H1 (cell line): ENCODE results near the gene A2ML1. TPM values are rescaled to one million over a fixed set of nuclear protein-coding genes. Genes with fewer than 3 reads are reported as not detected.
A peak's percentile ranks its signal among the peaks of the same experiment; 100 is the strongest.

Experiments
- CTCF ChIA-PET: fragments of 300-600 bp; sonication (Branson Sonifier 250); formaldehyde crosslinking; loops from one replicate; lab custom pipeline; 2021; ENCODE audit not compliant: partially characterized antibody; lab: Charles Lee
- POLR2A ChIA-PET: fragments of 300-600 bp; sonication (Branson Sonifier 250); formaldehyde crosslinking; loops from one replicate; lab custom pipeline; 2021; ENCODE audit warnings: inconsistent platforms; ENCODE audit not compliant: partially characterized antibody; lab: Charles Lee
- DNase-seq, 2 experiments: peaks; one replicate each; pipeline versions ENCODE4 v3.0.0 to v3.0.0-alpha.2; 2010 to 2022; ENCODE audit warnings: low spot score in 2 of 2, low read depth in 1 of 2, mixed read lengths in 1 of 2
- FAIRE-seq: peaks from 2 replicates; lab custom pipeline; 2011; peaks lifted over from hg19 to GRCh38; lab: Jason Lieb, UNC
- H2AFZ ChIP-seq: 2 replicates; pipeline ENCODE4 v1.8.1; 2012; ENCODE audit warnings: low read length, inconsistent platforms
- H2AK5ac ChIP-seq: 2 replicates; pipeline ENCODE4 v1.6.1; 2013; ENCODE audit warnings: low read depth, low read length
- H2BK120ac ChIP-seq: replicated peaks from 2 replicates; pipeline ENCODE3; 2013; ENCODE audit warnings: low read depth, low read length, inconsistent platforms
- H2BK12ac ChIP-seq: 2 replicates; pipeline ENCODE4 v1.6.1; 2013; ENCODE audit warnings: low read depth, low read length
- H2BK15ac ChIP-seq: 2 replicates; pipeline ENCODE4 v1.6.1; 2013; ENCODE audit warnings: low read length
- H2BK20ac ChIP-seq: 2 replicates; pipeline ENCODE4 v1.6.1; 2013; ENCODE audit warnings: low read length
- H2BK5ac ChIP-seq: 2 replicates; pipeline ENCODE4 v1.6.1; 2013; ENCODE audit warnings: low read depth, low read length
- H3K14ac ChIP-seq: 2 replicates; pipeline ENCODE4 v1.6.1; 2013; ENCODE audit warnings: inconsistent platforms; ENCODE audit not compliant: insufficient read length
- H3K18ac ChIP-seq: 2 replicates; pipeline ENCODE4 v1.6.1; 2013; ENCODE audit warnings: low read length; ENCODE audit errors: extremely low read depth
- H3K23ac ChIP-seq: 2 replicates; pipeline ENCODE4 v1.6.1; 2013; ENCODE audit warnings: inconsistent platforms; ENCODE audit not compliant: insufficient read length
- H3K23me2 ChIP-seq: 2 replicates; pipeline ENCODE4 v1.6.1; 2013; ENCODE audit warnings: low read depth, low read length
- H3K27ac ChIP-seq: 2 replicates; pipeline ENCODE4 v1.6.1; 2011; ENCODE audit warnings: low read depth, low read length, inconsistent platforms
- H3K27me3 ChIP-seq, 4 experiments: replicated peaks in 1 of 4; 1 replicate in 1 of 4; 2 replicates in 3 of 4; pipeline versions ENCODE4 v1.6.1 to v1.8.1; 2011 to 2013; ENCODE audit warnings: low read length in 3 of 4, mild to moderate bottlenecking in 3 of 4, inconsistent platforms in 2 of 4, mixed read lengths in 2 of 4, moderate library complexity in 1 of 4; ENCODE audit not compliant: control insufficient read depth in 3 of 4, insufficient read depth in 3 of 4; ENCODE audit errors: extremely low read depth in 1 of 4
- H3K36me3 ChIP-seq, 4 experiments: 2 replicates each; pipeline versions ENCODE4 v1.6.1 to v1.8.1; 2011 to 2013; ENCODE audit warnings: mild to moderate bottlenecking in 4 of 4, low read length in 3 of 4, moderate library complexity in 2 of 4, control low read depth in 1 of 4, inconsistent platforms in 1 of 4; ENCODE audit not compliant: insufficient read depth in 4 of 4, control insufficient read depth in 2 of 4
- H3K4ac ChIP-seq: replicated peaks from 2 replicates; pipeline ENCODE3; 2013; ENCODE audit warnings: low read length, low read depth, mixed read lengths, inconsistent platforms; ENCODE audit not compliant: insufficient read length
- H3K4me1 ChIP-seq, 4 experiments: replicated peaks in 1 of 4; 1 replicate in 1 of 4; 2 replicates in 3 of 4; pipeline versions ENCODE4 v1.6.1 to v1.8.1; 2011 to 2013; ENCODE audit warnings: low read length in 3 of 4, inconsistent platforms in 2 of 4, mixed read lengths in 1 of 4; ENCODE audit not compliant: insufficient read depth in 4 of 4, control insufficient read depth in 3 of 4
- H3K4me2 ChIP-seq, 2 experiments: 2 replicates each; pipeline versions ENCODE4 v1.6.1 to v1.8.1; 2011 to 2013; ENCODE audit warnings: low read depth in 2 of 2, low read length in 2 of 2, control low read depth in 1 of 2, inconsistent platforms in 1 of 2, mild to moderate bottlenecking in 1 of 2; ENCODE audit not compliant: insufficient read depth in 1 of 2
- H3K4me3 ChIP-seq, 4 experiments: fragments of 200-600, 300-600 bp in 1 of 4; sonication (generic), shearing (Covaris generic), sonication (Bioruptor Twin) in 1 of 4; 2 replicates each; pipeline versions ENCODE4 v1.5.1 to v1.8.1; 2011 to 2016; ENCODE audit warnings: low read length in 4 of 4, low read depth in 3 of 4, control low read depth in 2 of 4, inconsistent platforms in 2 of 4, mild to moderate bottlenecking in 2 of 4, mixed read lengths in 1 of 4, moderate library complexity in 1 of 4; ENCODE audit not compliant: insufficient read depth in 2 of 4; ENCODE audit errors: extremely low read depth in 1 of 4
- H3K56ac ChIP-seq: replicated peaks from 2 replicates; pipeline ENCODE3; 2013; ENCODE audit warnings: low read depth, mild to moderate bottlenecking, mixed read lengths, low read length, inconsistent platforms; ENCODE audit not compliant: insufficient read length
- H3K79me1 ChIP-seq: 2 replicates; pipeline ENCODE4 v1.6.1; 2013; ENCODE audit warnings: low read depth, low read length, control low read depth
- H3K79me2 ChIP-seq, 2 experiments: 2 replicates each; pipeline versions ENCODE4 v1.6.1 to v1.8.1; 2012 to 2013; ENCODE audit warnings: low read length in 2 of 2, mild to moderate bottlenecking in 2 of 2, inconsistent platforms in 1 of 2; ENCODE audit not compliant: insufficient read depth in 2 of 2, control insufficient read depth in 1 of 2
- H3K9ac ChIP-seq, 4 experiments: replicated peaks in 1 of 4; 1 replicate in 1 of 4; 2 replicates in 3 of 4; pipeline versions ENCODE4 v1.6.1 to v1.8.1; 2011 to 2013; ENCODE audit warnings: low read depth in 3 of 4, low read length in 3 of 4, control low read depth in 2 of 4, mild to moderate bottlenecking in 2 of 4, moderate library complexity in 2 of 4, inconsistent platforms in 1 of 4; ENCODE audit errors: extremely low read depth in 1 of 4
- H3K9me3 ChIP-seq, 2 experiments: 2 replicates each; pipeline versions ENCODE4 v1.6.1 to v1.8.1; 2012 to 2013; ENCODE audit warnings: mild to moderate bottlenecking in 2 of 2, moderate library complexity in 2 of 2, control low read depth in 1 of 2, inconsistent platforms in 1 of 2, low read depth in 1 of 2, low read length in 1 of 2, mixed read lengths in 1 of 2; ENCODE audit not compliant: insufficient read depth in 2 of 2
- H4K20me1 ChIP-seq, 2 experiments: replicated peaks in 1 of 2; 2 replicates each; pipeline versions ENCODE3 to v1.8.1; 2011 to 2013; ENCODE audit warnings: inconsistent platforms in 2 of 2, low read length in 2 of 2, mild to moderate bottlenecking in 1 of 2; ENCODE audit not compliant: insufficient read depth in 2 of 2, control insufficient read depth in 1 of 2
- H4K5ac ChIP-seq: 2 replicates; pipeline ENCODE4 v1.6.1; 2013; ENCODE audit warnings: low read length, low read depth, mixed read lengths, inconsistent platforms; ENCODE audit not compliant: insufficient read length
- H4K8ac ChIP-seq: 2 replicates; pipeline ENCODE4 v1.8.0; 2013; ENCODE audit warnings: mild to moderate bottlenecking, moderate library complexity, low read length, inconsistent platforms; ENCODE audit not compliant: insufficient read depth; ENCODE audit errors: extremely low read depth
- H4K91ac ChIP-seq: replicated peaks from 2 replicates; pipeline ENCODE3; 2013; ENCODE audit warnings: low read length, mixed read lengths, inconsistent platforms; ENCODE audit not compliant: insufficient read length
- CBX5 ChIP-seq: fragments of 300-800, 300-1000 bp; sonication (generic); IDR thresholded peaks from 2 replicates; pipeline ENCODE4 v1.7.1; 2016; ENCODE audit warnings: antibody characterized with exemption, low read length, low read depth
- CHD2 ChIP-seq: IDR thresholded peaks from 2 replicates; pipeline ENCODE4 v1.6.1; 2012; ENCODE audit warnings: low read length, improper control_type of control experiment
- EP300 ChIP-seq, 2 experiments: IDR thresholded peaks; 1 replicate in 1 of 2; 2 replicates in 1 of 2; pipeline ENCODE4 v1.6.1; 2011 to 2012; ENCODE audit warnings: low read depth in 2 of 2, low read length in 2 of 2, mild to moderate bottlenecking in 2 of 2, borderline replicate concordance in 1 of 2, inconsistent platforms in 1 of 2, moderate library complexity in 1 of 2
- HDAC2 ChIP-seq, 2 experiments: fragments of 300-600 bp in 1 of 2; sonication (generic) in 1 of 2; IDR thresholded peaks; 2 replicates each; pipeline ENCODE4 v1.6.1; 2011 to 2012; ENCODE audit warnings: low read depth in 2 of 2, low read length in 2 of 2, mild to moderate bottlenecking in 2 of 2, moderate library complexity in 2 of 2, borderline replicate concordance in 1 of 2, inconsistent platforms in 1 of 2
- KDM4A ChIP-seq: IDR thresholded peaks from one replicate; pipeline ENCODE4 v1.7.1; 2012; ENCODE audit warnings: low read depth, mild to moderate bottlenecking, moderate library complexity, low read length, inconsistent platforms; ENCODE audit not compliant: severe bottlenecking
- POLR2AphosphoS5 ChIP-seq: IDR thresholded peaks from 2 replicates; pipeline ENCODE4 v1.6.1; 2011; ENCODE audit warnings: low read depth, low read length
- SAP30 ChIP-seq: fragments of 300-600 bp; sonication (generic); IDR thresholded peaks from 2 replicates; pipeline ENCODE4 v1.7.1; 2012; ENCODE audit warnings: low read length, moderate library complexity, mild to moderate bottlenecking, inconsistent platforms; ENCODE audit not compliant: insufficient read depth, insufficient replicate concordance
- TCF12 ChIP-seq: IDR thresholded peaks from 2 replicates; pipeline ENCODE4 v1.6.1; 2011; ENCODE audit warnings: low read depth, mild to moderate bottlenecking, low read length
- WGBS, 2 experiments: shearing (Covaris generic) in 1 of 2; methylation state at CpG; one replicate each; pipeline versions ENCODE4 v1.1.6 to v1.1.7; 2013 to 2015; ENCODE audit warnings: low lambda C conversion rate in 2 of 2, mixed read lengths in 2 of 2, inconsistent platforms in 1 of 2, low coverage in 1 of 2, missing lambda C conversion rate in 1 of 2; ENCODE audit not compliant: insufficient replicate concordance in 2 of 2, insufficient coverage in 1 of 2, insufficient read length in 1 of 2; ENCODE audit errors: extremely low coverage in 1 of 2, missing lambda C conversion rate in 1 of 2; 5-methylcytosine and 5-hydroxymethylcytosine counted together
- polyA plus RNA-seq, 7 experiments: library from polyadenylated mRNA; depleted of rRNA in 3 of 7; stranded (reverse) in 5 of 7; unstranded in 2 of 7; fragments of >200 nt in 5 of 7; fragments of 200-250 nt in 2 of 7; gene quantifications; 1 replicate in 5 of 7; 2 replicates in 1 of 7; 4 replicates in 1 of 7; pipeline versions ENCODE4 v1.2.1 to v1.2.3, GENCODE V29; 2011 to 2013; ENCODE audit warnings: missing spikeins in 2 of 7, mixed read lengths in 2 of 7
- total RNA-seq: library from RNA; stranded (reverse); fragmentation: NEBNext Ultra II Directional; extraction: Animal tissue kit (Norgen Biotek cat#: 25700); gene quantifications from 2 replicates; pipeline ENCODE4 v1.2.1, GENCODE V29; 2021
- TF ChIP-seq, protein P1 (sequence below): IDR thresholded peaks from 2 replicates; pipeline ENCODE4 v1.6.1; 2011; ENCODE audit warnings: low read depth, mild to moderate bottlenecking, low read length; ENCODE audit not compliant: insufficient read depth

A2ML1 gene
- total and polyA plus RNA-seq, 2 of the 8 experiments (the other 6 are each of a cell fraction or from before 2014, with no cell fraction given): 10.2 to 10.3 TPM

DNA sequence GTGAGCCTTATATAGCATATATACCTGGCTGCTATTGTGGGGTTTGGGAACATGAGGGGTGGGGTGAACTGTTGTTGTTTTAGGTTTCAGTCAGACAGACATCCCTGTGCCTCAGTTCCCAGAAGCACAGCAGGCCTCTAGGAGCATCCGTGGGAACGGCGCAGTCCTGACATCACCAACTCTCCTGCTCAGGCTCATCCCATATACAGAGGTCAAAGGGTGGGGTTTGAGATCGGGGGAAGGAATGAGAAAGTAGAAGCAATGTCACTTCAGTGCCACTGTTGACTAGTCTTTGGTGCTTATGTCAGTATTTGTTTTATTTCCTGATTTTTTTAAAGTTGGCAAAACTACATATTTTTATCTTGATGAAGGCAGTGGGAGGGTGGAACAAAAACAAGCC, 43.1 kb upstream of the A2ML1 start:
- Histone ChIP-seq H3K4ac (no peak overlapping the region), H3K36me3 (peaks cover 4 to 22% (median 7%) of the 10 kb centered on the region in 4 experiments; a peak in 5 of 8 replicates), H3K9me3 (no peaks in the 10 kb centered on the region), H2AFZ (no peak overlapping the region), H3K23ac (no peak overlapping the region), H2BK12ac (no peak overlapping the region), H3K14ac (no peak overlapping the region), H2BK15ac (no peak overlapping the region), H3K56ac (no peak overlapping the region), H3K4me2 (no peak overlapping the region), H3K18ac (no peak overlapping the region), H4K91ac (no peak overlapping the region), H2BK5ac (no peak overlapping the region), H2AK5ac (no peak overlapping the region), H3K4me1 (no peaks in the 10 kb centered on the region), H4K20me1 (no peaks in the 10 kb centered on the region), H4K5ac (no peak overlapping the region), H3K79me2 (0 out of 4 replicates have a peak, but pooled peaks cover 0 to 3% of the 10 kb centered on the region in 2 experiments), H3K79me1 (peaks cover 4% of the 10 kb centered on the region; the same call in 1 of the 2 replicates), H3K9ac (no peak overlapping the region), H3K23me2 (no peaks in the 10 kb centered on the region), H4K8ac (no peak overlapping the region), H2BK120ac (no peak overlapping the region), H2BK20ac (no peak overlapping the region), H3K4me3 (no peak overlapping the region), H3K27ac (no peak overlapping the region), H3K27me3 (no peaks in the 10 kb centered on the region)
- TF ChIP-seq, protein P1, sequence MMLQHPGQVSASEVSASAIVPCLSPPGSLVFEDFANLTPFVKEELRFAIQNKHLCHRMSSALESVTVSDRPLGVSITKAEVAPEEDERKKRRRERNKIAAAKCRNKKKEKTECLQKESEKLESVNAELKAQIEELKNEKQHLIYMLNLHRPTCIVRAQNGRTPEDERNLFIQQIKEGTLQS: no peak
- TF ChIP-seq TCF12 (no peak), CBX5 (no peak), KDM4A (no peak), SAP30 (no peak), HDAC2 (IDR thresholded peaks at IDR 0.05; ENCODE audit: borderline replicate concordance in 1 of 2, low read depth in 2 of 2, low read length in 2 of 2) (no peak), CHD2 (no peak), EP300 (IDR thresholded peaks at IDR 0.05; ENCODE audit: borderline replicate concordance in 1 of 2, low read depth in 2 of 2, low read length in 2 of 2) (no peak), POLR2AphosphoS5 (no peak)
- 100% methylated on average over 4 of the region's 4 CpGs; no CpG with 5 or more reads in 1 of the 2 experiments for WGBS, 2 experiments
- POLR2A ChIA-PET: interaction anchor here (1.8 kb wide), 1 partner anchor 16 kb away, joined by 4 read pairs; no protein-coding TSS in a partner anchor
- CTCF ChIA-PET: interaction anchor here (0.7 to 3.6 kb wide), 12 partner anchors 9 to 111 kb away, joined by 3 to 25 read pairs (median 4); no protein-coding TSS in a partner anchor
- DNase-seq (no peak), FAIRE-seq (peak; percentile 32)
